Smooth muscle cell (in vitro differentiated cells): ENCODE data around the gene CLEC2L. TPM values are rescaled to one million over a fixed set of nuclear protein-coding genes. Genes with fewer than 3 reads are reported as not detected.

ENCODE experiments used
- DNase-seq: peaks from one replicate; lab custom pipeline; 2025; ENCODE audit not compliant: unreplicated experiment; lab: John Stamatoyannopoulos, UW
- H2AFZ ChIP-seq: fragments of 200-600 bp; sonication (generic); 2 replicates; pipeline ENCODE4 v1.6.0; 2016; ENCODE audit warnings: antibody characterized with exemption, low read depth, mild to moderate bottlenecking
- H3F3A ChIP-seq: fragments of 200-600 bp; sonication (generic); 2 replicates; pipeline ENCODE4 v1.6.0; 2017; ENCODE audit warnings: antibody characterized with exemption, low read depth
- H3K27ac ChIP-seq: fragments of 200-600 bp; sonication (generic); 2 replicates; pipeline ENCODE4 v1.5.1; 2016; ENCODE audit warnings: low read depth, mild to moderate bottlenecking
- H3K27me3 ChIP-seq: fragments of 200-600 bp; sonication (generic); 2 replicates; pipeline ENCODE4 v1.6.1; 2016; ENCODE audit warnings: low read depth, mild to moderate bottlenecking
- H3K36me3 ChIP-seq: fragments of 200-600 bp; sonication (generic); 2 replicates; pipeline ENCODE4 v1.5.1; 2016; ENCODE audit warnings: low read depth
- H3K4me1 ChIP-seq: fragments of 200-600 bp; sonication (generic); 2 replicates; pipeline ENCODE4 v1.5.1; 2016; ENCODE audit warnings: low read depth
- H3K4me2 ChIP-seq: fragments of 200-600 bp; sonication (generic); 2 replicates; pipeline ENCODE4 v1.6.0; 2016; ENCODE audit warnings: mild to moderate bottlenecking
- H3K4me3 ChIP-seq: fragments of 200-600 bp; sonication (generic); 2 replicates; pipeline ENCODE4 v1.5.1; 2016; ENCODE audit warnings: mild to moderate bottlenecking
- H3K79me2 ChIP-seq: fragments of 200-600 bp; sonication (generic); 2 replicates; pipeline ENCODE4 v1.6.0; 2016; ENCODE audit warnings: low read depth, mild to moderate bottlenecking
- H3K9ac ChIP-seq: fragments of 200-600 bp; sonication (generic); 2 replicates; pipeline ENCODE4 v1.6.0; 2016; ENCODE audit warnings: low read depth
- H3K9me3 ChIP-seq: fragments of 200-600 bp; sonication (generic); replicated peaks from 2 replicates; pipeline ENCODE4 v1.5.1; 2016; ENCODE audit warnings: low read depth
- H4K20me1 ChIP-seq: fragments of 200-600 bp; sonication (generic); 2 replicates; pipeline ENCODE4 v1.6.0; 2016; ENCODE audit warnings: low read depth
- CTCF ChIP-seq: fragments of 200-600 bp; sonication (generic); IDR thresholded peaks from 2 replicates; pipeline ENCODE4 v1.5.1; 2017; ENCODE audit warnings: borderline replicate concordance, mild to moderate bottlenecking, antibody characterized with exemption; ENCODE audit not compliant: insufficient read depth, poor library complexity, severe bottlenecking
- WGBS: methylation state at CpG from one replicate; pipeline ENCODE4 v1.1.7; 2016; ENCODE audit warnings: low lambda C conversion rate; 5-methylcytosine and 5-hydroxymethylcytosine counted together
- polyA plus RNA-seq: library from polyadenylated mRNA; unstranded; fragments of >200 nt; fragmentation: Nextera tagmentation; extraction: Ambion mirVana; gene quantifications from 2 replicates; pipeline ENCODE4 v1.2.1, GENCODE V29; 2016
- total RNA-seq: library from RNA; depleted of rRNA; stranded (reverse); fragments of >200 nt; gene quantifications from 2 replicates; pipeline ENCODE4 v1.2.3, GENCODE V29; 2014

Gene CLEC2L
- total and polyA plus RNA-seq, 2 experiments from 2014 or later = not detected

DNA sequence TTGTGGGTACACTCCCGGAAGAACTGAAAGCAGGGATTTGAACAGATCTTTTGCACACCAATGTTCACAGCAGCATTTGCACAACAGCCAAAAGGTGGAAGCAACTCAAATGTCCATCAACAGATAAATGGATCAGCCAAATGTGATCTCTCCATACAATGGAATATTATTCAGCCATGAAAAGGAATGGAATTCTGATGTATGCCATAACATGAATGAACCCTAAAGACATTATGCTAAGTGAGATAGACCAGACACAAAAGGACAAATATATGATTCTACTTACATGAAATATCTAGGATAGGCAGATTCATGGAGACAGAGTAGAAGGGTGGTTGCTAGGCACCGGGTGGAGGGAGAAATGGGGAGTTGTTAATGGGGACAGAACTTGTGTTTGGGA is 36.7 kb downstream of the CLEC2L start:
- Histone ChIP-seq H3K27me3 (no peaks in the 10 kb centered on the region), H3K4me2 (no peak overlapping the region), H3K4me3 (no peak overlapping the region), H3K9ac (no peak overlapping the region), H3K36me3 (no peaks in the 10 kb centered on the region), H3K79me2 (no peaks in the 10 kb centered on the region), H3K27ac (no peak overlapping the region), H3K4me1 (no peaks in the 10 kb centered on the region), H3K9me3 (no peaks in the 10 kb centered on the region), H2AFZ (no peak overlapping the region), H3F3A (no peaks in the 10 kb centered on the region), H4K20me1 (no peaks in the 10 kb centered on the region)
- DNase-seq = no peak
- no peak for TF ChIP-seq CTCF
- WGBS = 99% methylated on average over 2 of the region's 2 CpGs

DNA sequence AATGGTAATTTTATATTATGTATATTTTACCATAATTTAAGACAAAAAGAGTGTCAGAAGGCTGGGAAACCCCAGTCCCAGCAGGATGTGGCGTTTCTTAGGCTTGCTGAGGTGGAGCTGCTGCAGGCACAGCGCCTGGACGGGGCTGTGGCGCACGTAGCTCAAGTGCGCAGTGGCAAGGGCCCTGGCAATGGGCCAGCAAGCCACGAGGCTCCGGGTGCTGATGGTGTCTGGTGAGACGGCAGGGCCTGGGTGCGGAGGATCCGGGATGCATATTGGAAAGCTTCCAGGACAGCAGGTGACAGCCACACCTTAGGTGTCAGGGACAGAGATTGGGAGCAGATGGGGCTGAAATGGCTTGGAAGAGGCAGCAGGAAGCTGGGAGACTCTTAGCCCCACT is 37.2 kb downstream of the CLEC2L start:
- Histone ChIP-seq H4K20me1 (no peaks in the 10 kb centered on the region), H3K36me3 (no peaks in the 10 kb centered on the region), H3K79me2 (no peaks in the 10 kb centered on the region), H3K27ac (no peak overlapping the region), H3K4me2 (no peak overlapping the region), H3K9me3 (no peaks in the 10 kb centered on the region), H3K9ac (no peak overlapping the region), H3K27me3 (no peaks in the 10 kb centered on the region), H3K4me3 (no peak overlapping the region), H3F3A (no peaks in the 10 kb centered on the region), H3K4me1 (no peaks in the 10 kb centered on the region), H2AFZ (no peak overlapping the region)
- TF ChIP-seq CTCF = no peak
- 96% methylated on average over 11 of the region's 11 CpGs for WGBS
- DNase-seq = no peak

- H3K79me2 ChIP-seq = no peaks in the 10 kb centered on the region
- H3K9ac ChIP-seq = no peak overlapping the region
- no peaks in the 10 kb centered on the region for H3K4me1 ChIP-seq
- no peaks in the 10 kb centered on the region for H3K36me3 ChIP-seq
- H2AFZ ChIP-seq = no peak overlapping the region
- DNase-seq = no peak
- no peak overlapping the region for H3K27ac ChIP-seq
- no peak overlapping the region for H3K4me2 ChIP-seq
- WGBS = 96% methylated on average over 12 of the region's 12 CpGs
- no peak for TF ChIP-seq CTCF
- no peaks in the 10 kb centered on the region for H4K20me1 ChIP-seq
- no peak overlapping the region for H3K4me3 ChIP-seq
- no peaks in the 10 kb centered on the region for H3K9me3 ChIP-seq
- H3F3A ChIP-seq = no peaks in the 10 kb centered on the region
- H3K27me3 ChIP-seq = no peaks in the 10 kb centered on the region
Observed at GRCh38 chr7:139562491-139562890, 39.0 kb downstream of the CLEC2L start.

GRCh38 chr7:139562961-139563565 is 39.6 kb downstream of the CLEC2L start:
- no peak overlapping the region for H3K4me3 ChIP-seq
- no peaks in the 10 kb centered on the region for H4K20me1 ChIP-seq
- no peaks in the 10 kb centered on the region for H3K27me3 ChIP-seq
- H3K36me3 ChIP-seq = no peaks in the 10 kb centered on the region
- H3F3A ChIP-seq = no peaks in the 10 kb centered on the region
- H2AFZ ChIP-seq = no peak overlapping the region
- no peak for TF ChIP-seq CTCF
- no peak overlapping the region for H3K27ac ChIP-seq
- no peak for DNase-seq
- 87% methylated on average over 13 of the region's 13 CpGs for WGBS
- no peaks in the 10 kb centered on the region for H3K9me3 ChIP-seq
- H3K4me1 ChIP-seq = no peaks in the 10 kb centered on the region
- H3K79me2 ChIP-seq = no peaks in the 10 kb centered on the region
- H3K9ac ChIP-seq = no peak overlapping the region
- no peak overlapping the region for H3K4me2 ChIP-seq
